Stimulated activated CD4-positive, alpha-beta T cell treated with anti-CD3 and anti-CD28 coated beads, TNF-alpha, amount 100 ng/mL, for 4 hours (primary cell): ENCODE results near the gene ADARB1.
"Not testable (repeated sequence)": the region's sequence is repeated elsewhere in the genome, so short reads cannot be mapped to it uniquely, and the experiment has no call there.

Experiments
- DNase-seq, 3 experiments: peaks; one replicate each; pipeline ENCODE4 v3.0.0-alpha.2; 2020; ENCODE audit warnings: low read depth in 3 of 3

The ADARB1 gene

DNA sequence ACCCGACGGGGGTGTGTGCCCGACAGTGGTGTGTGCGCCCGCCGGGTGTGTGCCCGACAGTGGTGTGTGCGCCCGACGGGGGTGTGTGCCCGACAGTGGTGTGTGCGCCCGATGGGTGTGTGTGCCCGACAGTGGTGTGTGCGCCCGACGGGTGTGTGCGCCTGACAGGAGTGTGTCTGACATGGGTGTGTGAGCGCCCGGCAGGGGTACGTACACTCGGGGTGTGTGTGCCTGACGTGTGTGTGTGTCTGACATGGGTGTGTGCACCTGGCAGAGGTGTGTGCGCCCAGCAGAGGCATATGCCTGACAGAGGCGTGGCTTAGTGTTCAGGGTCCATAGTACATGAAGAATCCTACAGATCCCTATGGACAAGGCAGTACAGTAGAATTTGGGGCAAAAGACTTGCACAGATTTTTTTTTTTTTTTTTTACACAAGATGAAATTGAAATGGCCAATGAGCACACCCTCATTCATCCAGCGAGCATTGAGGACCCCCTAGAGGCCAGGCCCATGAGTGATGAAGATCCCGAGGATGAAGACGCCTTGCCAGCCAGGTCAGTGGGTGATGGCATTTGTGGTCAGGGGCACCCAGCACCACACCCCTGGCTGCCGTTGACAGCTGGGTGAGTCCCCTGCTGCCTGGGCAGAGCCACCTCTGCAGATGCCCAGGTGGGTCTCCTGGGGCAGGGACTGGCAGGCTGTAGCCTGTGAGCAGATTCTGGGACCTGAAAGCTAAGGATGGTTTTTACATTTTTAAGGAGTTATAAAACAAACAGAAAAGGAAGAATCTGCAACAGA, 60.1 kb downstream of the ADARB1 start:
- no peak for DNase-seq

DNA sequence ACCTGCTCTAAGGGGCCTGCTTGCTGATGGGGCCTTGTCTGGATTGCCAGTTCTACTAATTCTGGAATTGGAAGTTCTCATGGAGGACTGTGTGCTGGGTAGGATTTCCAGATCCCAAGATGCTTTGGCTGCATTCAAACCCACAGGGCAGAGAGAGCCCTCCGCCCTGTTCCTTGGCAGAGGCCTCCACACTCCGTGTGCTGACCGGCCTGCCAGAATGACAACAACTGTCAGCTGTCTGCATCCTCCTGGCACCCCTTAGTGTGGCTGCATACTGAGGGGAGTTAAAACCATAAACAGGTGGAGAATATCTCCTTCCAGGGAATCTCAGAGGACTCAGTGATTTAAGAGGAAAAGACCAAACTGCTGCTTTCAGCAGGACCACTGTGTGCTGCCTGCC, 60.7 kb downstream of the ADARB1 start:
- no peak for DNase-seq

DNA sequence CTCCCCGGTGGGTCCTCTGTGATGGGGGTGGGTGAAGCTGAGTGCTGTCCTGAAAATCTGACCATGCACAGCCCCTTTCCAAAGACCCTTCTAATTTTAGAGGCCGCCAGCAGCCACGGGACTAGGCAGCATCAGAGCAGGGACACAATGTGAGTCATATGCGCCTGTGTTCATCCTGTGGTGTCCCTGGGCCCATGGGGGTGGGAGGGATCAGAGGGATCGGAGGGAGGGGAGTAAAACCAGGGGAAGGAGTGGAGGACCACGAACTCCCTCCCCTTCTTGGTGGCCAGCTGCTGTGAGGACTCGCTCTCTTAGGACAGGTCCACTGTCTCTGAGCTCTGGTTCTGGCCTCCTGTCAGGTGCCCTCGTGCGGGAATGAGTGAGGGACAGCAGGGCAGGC, 61.5 kb downstream of the ADARB1 start:
- no peak for DNase-seq

DNA sequence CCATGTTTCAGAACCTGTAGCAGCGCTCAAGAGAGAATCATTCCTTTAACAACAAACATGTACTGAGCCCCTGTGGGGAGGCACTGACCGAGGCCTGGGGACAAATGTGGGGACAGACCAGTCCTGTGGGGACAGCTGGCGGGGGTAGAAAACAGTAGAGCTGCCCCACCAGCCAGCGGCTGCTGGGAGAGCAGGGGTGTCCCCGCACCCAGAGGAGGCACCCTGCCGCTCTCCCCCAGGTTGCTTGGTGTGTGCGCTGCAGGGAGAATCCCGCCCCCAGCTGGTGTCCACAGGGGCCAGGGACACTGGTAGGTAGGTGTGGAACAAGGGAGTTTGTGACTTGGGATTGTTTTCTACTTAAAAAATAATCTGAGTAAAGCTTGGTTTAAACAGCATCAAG, 62.1 kb downstream of the ADARB1 start:
- DNase-seq: no peak

DNA sequence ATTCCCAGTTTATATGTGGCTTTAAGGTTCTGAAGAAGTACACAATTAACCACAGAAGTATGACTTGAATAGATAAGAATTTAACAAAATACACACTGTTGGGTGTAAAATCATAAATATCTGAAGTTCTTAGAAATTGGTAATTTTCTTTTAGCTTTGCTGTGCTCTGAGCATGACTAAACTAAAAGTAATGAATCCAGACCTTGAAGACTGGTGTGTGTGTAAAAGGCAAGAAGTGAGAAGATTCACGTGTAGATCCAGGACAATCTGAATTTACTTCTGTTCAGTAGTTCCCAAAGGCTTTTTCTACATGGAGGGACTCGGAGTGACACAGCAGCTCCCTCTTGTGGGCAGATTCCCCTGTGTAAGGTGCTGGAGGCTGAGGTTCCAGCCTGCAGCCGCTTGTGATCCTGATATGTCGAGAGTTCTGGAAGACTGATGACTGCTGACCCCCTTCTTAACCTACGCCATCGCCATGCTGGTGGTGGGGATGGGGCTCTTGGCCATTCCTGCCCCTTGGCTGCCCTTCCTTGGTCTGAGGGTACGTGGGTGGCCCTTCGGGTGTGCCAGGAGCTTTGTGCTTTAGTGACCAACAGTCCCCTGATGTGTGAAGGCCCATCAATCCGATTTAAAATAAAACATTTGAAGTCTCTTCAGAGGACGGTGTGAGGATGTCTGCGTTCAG, 62.7 kb downstream of the ADARB1 start:
- peak; percentile 26 to 37 (median 36) for DNase-seq

DNA sequence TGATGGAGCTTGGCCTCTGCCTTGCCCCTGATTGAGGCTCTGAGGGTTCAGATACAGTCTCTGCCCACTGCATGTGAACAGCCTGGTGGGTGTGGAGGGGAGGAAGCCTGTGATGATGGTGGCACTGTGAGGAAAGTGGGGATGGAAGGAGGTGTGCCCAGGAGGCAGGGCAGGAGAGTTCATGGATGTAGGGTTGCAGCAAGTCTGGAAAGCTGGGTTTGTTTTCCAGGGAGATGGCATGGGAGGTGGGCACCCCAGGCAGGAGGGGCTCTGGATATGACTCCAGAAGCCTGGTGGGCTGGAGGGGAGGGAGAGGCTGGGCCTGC, 63.2 kb downstream of the ADARB1 start:
- no peak for DNase-seq

DNA sequence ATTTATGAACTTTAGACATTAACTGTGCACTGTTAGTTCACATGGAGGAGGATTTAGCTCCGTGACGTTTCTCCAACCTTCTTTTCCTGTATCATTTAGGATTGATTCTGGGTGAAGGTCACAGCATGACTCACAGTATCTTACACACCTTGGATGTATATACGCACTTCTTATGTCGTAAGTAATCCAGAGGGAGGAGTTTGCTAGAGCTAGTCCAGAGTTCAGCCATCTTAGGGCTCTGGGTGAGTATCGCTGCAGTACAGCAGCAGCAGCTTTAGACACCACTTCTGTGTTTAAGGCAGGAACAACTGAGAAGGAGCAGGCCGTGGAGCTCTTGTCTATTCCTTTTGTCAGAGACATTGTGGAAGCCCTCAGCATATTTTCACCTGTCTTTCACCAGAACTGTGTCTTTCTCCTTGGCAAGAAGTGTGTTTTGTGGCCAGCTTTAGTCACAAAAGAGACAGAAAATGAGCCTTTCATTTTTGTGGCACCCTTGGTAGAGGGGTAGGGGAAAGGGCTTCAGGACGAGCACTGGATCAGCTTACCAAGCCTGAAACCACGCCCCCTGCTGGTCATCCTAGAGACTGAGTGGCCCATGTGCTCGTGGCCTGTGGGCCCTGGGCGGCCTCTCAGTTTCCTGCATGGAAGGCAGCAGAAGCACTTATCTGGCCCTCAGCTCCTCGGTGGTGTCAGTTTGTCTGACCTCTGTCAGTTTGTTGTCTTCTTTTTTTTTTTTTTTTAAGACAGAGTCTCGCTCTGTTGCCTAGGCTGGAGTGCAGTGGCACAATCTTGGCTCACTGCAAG, 64.0 kb downstream of the ADARB1 start:
- DNase-seq: peak; percentile 39 to 58 (median 49)

DNA sequence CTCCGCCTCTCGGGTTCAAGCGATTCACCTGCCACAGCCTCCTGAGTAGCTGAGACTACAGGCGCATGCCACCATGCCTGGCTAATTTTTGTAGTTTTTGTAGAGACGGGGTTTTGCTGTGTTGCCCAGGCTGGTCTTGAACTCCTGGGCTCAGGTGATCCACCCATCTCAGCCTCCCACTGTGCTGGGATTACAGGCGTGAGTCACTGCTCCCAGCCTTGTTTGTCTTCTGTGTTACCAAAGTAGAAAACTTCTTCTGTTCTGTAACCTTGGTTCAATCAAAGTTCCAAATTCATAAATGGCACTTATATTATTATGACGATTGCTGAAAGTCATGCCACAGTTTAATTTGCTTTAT, 64.6 kb downstream of the ADARB1 start:
- DNase-seq: not testable (repeated sequence)

DNA sequence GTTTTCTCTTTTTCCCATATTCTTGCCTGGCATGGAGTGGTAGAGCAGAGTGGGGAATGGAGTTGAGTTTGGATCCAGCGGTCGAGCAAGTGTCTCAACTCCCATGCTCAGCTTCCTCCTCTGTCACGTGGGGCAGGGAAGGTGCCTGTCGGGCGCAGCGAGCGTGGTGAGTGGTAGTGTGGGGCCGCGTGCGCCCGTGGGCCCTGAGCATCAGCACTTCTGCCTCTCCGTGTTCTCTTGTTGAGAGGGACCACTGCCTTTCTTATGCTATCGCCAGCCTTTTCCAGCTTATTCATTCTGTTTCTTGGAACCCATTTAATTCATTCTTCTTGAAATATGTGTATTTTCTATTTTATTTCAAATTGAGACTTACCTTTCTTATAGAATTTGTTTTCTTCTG, 65.1 kb downstream of the ADARB1 start:
- DNase-seq: no peak

DNA sequence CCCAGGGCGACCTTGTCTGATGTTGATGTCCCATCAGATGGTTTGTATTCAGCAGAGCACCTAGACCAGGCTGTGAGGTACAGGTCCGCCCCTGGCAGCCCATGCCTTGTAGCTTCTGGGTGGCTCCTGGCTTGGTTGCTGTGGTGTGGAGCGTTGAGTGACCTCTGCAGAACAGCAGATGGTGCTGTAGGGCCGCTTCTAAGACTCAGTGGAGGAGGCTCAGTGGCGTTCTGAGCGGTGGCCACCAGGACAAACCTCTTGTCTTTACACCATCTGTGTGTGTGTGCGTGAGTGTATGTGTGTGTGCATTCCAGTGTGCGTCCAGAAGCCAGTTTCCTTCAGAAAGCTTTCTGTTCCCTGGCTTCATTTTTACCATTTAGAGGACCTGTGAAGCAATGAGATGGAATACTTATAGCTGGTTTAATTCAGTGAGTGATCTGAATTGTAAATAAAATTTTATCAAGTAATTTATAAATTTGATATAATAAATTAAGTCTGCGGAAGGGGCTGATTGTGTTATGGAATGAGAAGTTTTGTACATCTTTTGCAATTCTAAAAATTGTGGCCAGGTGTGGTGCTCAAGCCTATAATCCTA, 66.1 kb downstream of the ADARB1 start:
- DNase-seq: no peak

DNA sequence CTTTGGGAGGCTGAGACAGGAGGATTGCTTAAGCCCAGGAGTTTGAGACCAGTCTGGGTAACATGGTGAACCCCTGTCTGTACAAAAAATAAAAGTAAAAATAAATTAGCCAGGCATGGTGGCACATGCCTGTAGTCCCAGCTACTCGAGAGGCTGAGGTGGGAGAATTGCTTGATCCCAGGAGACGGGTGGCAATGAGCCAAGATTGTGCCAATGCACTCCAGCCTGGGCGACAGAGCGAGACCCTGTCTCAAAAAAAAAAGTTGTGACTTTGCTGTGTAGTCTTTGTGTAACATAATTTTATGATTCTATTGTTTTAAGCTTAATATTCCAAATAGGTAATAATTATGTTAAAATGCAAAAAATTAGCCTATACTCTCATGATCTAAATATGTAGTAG, 66.6 kb downstream of the ADARB1 start:
- DNase-seq: not testable (repeated sequence)

DNA sequence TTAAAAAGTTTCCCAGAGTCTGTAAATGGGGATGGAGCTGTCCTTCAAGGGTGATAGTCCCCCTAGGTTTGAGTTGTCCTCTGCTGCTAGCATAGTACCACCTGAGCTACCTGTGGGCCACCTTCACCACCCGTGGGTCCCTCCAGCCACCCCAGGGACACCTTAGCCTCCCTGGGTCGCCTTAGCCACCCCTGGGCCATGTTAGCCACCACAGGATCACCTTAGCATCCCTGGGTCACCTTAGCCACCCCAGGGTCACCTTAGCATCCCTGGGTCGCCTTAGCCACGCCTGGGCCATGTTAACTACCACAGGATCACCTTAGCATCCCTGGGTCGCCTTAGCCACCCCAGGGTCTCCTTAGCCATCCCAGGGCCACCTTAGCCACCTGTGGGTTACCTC, 67.1 kb downstream of the ADARB1 start:
- DNase-seq: no peak

DNA sequence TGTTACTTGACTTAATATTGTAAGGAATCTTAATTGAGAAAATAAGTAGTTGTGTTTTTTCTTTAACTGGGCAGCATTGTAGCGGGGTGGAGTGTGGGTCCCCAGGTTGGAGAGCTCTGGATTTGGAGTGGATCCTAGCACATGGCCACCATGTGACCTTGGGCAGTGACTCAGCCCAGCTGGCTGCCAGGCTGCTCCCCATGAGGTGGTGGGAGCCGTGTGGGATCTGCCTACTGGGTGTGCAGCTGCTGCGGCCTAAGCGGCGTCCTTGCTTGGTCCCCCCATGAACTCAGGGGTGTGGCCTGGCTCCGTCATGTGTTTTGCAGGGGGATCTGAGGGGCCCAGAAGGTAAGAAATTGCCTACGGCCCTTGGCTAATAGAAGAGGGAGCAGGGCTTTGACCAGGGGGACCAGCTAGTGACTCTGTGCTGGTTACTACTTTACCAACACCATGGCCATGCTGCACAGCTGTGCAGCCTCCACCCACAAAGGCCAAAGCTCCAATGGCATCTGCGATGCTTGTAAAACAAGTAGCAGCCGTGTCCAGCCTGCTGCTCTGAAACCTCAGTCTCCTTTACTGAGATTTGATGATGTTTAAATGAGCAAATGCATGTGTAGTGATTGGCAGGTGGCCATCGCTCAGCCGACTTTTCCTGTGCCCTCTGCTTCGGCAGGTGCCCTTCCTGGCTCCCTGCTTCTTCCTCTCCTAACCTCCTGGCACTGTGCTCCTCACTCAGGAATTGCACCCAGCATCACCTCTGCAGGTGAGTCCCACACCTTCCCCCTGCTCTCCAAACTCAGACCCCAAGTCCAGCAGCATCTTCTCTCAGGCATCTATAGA, 68.3 kb downstream of the ADARB1 start:
- DNase-seq: no peak

DNA sequence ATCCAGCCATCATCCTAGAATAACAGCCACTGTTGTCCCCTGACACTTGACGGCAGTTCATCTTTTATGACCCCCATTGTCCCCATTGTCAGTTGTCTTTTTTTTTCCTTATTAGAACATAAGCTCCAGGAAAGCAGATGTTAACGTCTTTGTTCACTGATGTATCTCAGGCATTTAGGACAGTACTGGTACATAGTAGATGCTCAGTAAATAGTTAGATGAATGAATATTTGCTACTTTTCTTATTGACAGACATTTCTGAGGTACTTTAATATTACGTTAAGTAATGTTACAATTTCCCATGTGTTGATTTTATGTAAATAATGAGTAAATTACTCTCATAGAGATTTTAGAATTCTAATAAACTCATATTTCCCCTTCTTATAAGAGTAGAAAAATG, 69.5 kb downstream of the ADARB1 start:
- DNase-seq: no peak

DNA sequence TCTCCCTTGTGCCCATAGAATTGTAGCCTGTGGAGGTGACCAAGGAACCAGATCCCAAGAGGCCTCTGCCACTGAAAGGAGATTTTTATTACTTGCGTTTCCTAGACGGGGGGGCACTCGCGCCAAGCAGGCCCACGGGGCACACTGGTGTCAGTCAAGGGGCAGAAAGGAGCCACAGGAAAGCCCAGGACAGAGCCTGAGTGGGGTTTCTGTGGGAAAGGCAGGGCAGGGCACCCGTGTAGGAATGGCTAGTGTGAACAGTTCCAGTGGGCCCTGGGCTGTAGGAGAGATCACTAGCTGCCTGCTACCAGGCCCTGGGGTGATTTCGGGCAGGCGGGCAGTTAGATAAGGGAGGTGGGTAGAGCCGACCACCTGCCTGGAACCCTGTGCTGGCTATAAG, 70.8 kb downstream of the ADARB1 start:
- no peak for DNase-seq

DNA sequence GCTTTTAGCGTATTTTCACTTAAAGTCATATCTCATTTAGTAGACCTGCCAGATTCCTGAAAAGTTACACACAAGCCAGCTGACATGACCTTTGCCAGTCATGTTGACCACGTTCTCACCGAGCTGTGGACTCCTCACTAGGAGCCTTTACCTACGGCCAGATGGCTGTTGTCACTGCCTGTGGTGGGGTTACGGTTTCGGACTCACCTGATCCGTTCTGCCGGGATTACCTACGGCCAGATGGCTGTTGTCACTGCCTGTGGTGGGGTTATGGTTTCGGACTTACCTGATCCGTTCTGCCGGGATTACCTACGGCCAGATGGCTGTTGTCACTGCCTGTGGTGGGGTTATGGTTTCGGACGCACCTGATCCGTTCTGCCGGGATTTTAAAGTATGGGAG, 71.5 kb downstream of the ADARB1 start:
- not testable (repeated sequence) for DNase-seq

DNA sequence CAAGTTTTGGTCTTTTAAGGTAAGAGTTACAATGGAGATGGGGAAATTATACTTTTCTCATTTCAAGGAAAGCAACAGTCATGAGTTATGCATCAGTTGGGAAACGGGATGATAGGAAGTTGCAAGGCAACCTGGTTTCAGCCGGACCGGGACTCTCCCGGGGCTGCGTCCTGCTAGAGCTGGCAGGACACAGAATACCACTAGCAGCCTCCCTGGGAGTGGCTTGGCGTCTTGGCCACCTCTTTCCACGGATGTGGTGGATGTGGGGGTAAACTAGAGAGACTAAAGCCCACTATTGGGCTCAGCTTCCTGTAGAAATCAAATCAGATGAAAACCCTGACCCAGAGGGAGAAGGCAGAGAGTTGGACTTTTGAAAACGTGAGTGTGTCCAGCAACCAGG, 71.9 kb downstream of the ADARB1 start:
- no peak for DNase-seq

DNA sequence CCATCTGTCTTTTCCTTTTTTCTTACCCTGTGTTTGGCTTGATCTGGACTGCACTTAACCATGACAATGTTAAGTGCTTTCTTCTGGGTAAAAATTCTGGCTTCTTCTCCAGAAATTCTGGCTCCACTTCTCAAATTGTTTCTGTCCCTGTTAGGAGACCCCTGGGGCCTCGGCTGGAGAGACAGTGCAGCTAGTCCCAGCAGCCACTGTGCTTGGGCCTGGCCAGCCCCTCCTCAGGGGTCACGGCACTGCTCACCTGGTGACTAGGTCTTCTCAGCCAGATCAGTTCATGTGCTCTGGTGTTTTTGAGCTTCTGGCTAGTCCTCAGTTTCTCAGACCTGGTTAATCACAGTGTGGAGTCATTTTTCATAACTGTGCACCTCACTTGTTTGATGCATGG, 72.4 kb downstream of the ADARB1 start:
- no peak for DNase-seq

DNA sequence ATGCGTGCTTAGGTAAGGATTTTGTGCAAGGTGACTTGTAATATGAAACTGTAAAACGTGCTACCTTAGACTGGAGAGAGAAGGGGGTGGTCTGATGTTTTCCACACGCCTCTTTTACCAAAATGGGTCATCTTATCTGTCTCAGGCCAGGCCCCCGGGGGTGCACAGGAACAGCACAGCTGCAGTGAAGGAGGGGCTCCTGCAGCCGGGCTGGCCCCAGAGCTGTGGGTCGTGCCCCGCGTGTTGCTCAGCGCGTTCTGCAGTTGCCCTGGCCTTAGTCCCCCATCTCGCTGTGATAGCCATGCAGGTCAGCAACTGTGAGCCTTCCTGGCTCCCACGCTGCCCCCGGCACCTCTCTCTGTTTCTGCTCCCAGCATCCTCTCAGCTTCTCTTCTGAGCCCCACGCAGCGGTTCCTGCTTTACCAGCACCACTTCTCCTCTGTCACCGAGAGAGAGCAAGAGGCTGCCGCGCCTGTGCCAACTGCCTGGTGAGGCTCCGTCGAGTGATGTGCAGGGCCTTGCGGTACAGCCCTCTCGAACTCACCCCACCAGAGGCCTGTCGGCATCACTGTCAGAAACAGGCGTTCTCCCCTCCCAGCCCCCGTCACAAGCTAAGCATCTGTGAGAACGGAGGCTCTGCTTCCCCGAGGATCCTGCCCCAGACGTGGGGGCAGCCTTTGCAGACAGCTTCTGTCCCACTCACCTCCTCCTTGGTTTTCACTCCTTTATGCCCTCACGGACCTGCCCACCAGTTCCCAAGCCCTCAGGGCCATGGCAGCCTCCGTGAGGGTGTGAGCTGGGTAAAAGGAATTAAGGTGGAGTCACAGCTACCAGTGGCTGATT, 73.3 kb downstream of the ADARB1 start:
- DNase-seq: no peak

DNA sequence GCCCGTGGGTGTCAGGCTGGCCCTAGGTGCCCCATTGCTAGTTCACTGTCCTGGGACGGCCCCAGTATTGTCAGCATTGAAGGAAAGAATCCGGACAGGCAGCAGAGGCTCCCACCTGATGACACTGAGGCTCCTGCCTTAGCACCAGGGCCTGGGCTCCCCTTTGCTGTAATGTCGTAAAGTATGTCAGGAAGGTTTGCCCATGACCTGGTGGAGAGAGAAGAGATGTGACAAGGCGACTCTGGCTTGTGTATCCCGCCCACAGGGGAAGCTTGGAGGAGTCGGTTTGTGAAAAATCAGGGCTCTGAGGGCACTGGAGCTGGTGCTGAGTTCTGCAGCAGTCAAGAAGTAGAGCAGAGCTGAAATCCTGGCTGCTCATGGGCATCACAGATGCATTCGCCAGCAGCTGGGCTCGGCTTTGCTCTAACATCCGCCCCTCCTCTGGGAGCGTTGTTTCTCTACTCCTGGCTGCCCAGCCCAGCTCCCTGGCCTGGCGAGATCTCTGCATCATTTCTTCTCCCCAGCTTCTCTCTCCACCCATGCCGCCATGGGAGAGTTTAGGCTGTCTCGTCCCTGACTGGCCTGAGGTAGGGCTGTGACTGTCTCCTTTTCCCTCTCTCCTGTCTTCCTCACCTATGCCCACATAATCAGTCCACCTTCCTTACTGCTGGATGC, 74.1 kb downstream of the ADARB1 start:
- no peak for DNase-seq
